Measurements from ENCODE around the gene NUDT21. TPM values are rescaled to one million over a fixed set of nuclear protein-coding genes. Genes with fewer than 3 reads are reported as not detected.
"Not testable (repeated sequence)": the region's sequence is repeated elsewhere in the genome, so short reads cannot be mapped to it uniquely, and the experiment has no call there.

The NUDT21 gene
- total RNA-seq (2014; rRNA removed; shearing (Covaris generic)) = 235 and 404 TPM in 2 replicates
- polyA plus RNA-seq (2015; cell fraction: cytosol; rRNA removed) = 114 and 137 TPM in 2 replicates
- 113 and 116 TPM in 2 replicates for polyA plus RNA-seq (2015; cell fraction: nucleus; rRNA removed)

DNA sequence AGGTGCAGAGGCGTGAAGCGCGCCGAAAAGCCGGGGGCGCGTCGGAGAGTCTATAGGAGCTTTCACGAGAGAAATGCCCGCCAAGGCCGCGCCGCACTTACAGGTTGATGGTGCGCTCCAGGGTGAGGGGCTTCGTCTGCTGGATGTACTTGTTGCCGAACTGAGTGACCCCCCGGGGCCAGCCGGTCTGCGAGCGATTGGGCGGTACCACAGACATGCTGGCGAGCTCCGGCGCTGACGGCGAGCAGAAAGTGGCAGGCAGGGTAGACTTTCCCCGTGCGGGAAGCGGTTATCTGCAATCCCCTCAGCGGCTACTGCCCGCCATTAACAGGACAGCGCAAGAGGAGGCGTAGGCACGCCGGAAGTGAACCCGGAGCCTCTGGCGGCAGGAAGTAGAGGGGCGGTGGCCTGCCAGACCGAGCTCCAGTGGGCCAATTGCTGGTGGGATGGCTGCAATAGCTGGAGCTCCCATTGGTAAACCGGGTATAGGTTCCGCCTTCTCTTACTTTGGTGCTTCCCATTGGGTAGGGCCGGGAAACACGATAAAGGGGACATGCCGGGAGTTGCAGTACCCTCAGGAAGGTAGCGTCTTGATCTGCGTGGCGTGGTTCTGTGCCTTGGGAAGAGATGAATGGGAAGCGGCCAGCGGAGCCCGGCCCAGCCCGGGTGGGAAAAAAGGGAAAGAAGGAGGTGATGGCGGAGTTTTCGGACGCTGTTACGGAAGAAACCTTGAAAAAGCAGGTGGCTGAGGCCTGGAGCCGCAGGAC, at the start of gene NUDT21, which contains the start of gene OGFOD1:
NUDT21 (minus strand) TSS at position 347 of the 767 bp plus-strand sequence; CDS start at position 217, 130 bp downstream.
OGFOD1 (plus strand) TSS at position 569 of the 767 bp plus-strand sequence; CDS start at position 628, 59 bp downstream.
- peak; percentile 99 for DNase-seq (ENCODE audit: low read depth)

DNA sequence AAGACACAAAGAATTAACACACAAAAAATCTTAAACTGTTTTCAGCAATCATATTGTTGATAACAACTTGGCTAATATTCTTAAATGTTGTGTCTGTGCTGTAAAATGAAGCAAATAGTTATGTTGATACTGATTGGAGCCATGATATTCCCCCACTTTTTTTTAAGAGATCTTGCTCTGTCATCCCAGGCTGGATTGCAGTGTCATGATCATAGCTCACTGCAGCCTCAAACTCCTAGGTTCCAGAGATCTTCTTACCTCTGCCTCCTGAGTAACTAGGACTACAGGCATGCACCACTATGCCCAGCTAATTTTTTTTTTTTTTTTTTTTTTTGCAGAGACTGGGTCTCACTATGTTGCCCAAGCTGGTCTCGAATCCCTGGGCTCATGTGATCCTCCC, 42.7 kb upstream of the NUDT21 start:
- DNase-seq (ENCODE audit: low read depth) = no peak

DNA sequence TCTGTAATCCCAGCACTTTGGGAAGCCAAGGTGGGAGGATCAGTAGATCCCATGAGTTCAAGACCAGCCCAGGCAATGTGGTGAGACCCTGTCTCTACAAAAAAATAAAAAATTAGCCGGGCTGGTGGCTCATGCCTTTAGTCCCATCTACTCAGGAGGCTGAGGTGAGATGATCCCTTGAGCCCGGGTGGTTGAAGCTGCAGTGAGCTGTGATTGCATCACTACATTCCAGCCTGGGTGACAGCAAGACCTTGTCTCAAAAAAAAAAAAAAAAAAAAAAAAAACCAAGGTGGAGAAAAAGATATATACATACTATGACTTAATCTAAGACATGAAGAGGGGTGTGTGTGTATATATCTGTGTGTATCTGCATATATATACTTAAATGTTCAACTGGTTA, 42.0 kb upstream of the NUDT21 start:
- no peak for DNase-seq (ENCODE audit: low read depth)

DNA sequence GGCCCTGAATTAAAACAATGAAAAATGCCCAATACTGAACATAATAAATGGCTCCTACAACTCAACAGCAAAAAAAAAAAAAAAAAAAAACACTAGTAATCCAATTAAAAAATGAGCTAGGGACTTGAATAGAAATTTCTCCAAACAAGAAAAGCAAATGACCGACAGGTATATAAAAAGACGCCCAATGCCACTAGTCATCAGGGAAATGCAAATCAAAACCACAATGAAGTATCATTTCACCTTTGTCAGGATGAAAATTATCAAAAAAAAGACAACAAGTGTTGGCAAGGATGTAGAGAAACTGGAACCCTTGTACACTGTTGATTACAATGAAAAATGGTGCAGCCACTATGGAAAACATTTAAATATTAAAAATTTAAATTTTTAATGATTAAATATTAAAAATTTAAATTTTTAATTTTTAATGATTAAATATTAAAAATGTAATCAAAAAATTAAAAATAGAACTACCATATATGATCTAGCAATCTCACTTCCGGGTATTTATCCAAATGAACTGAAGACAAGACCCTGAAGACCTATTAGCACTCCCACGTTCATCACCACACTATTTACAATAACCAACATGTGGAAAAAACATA, 40.6 kb upstream of the NUDT21 start:
- DNase-seq (ENCODE audit: low read depth) = no peak

DNA sequence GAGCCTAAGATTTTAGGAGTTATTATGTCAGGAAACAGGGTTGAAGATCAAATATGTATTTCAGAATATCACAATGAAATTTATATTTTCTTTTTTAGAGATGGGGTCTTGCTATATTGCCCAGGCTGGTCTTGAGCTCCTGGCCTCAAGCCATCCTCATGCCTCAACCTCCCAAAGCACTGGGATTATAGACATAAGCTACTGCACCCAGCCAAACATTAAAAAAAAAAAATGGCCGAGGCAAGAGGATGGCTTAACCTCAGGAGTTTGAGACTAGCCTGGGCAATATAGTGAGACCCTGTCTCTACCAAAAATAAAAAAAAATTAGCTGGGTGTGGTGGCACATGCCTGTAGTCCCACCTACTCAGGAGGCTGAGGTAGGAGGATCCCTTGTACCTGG, 37.7 kb upstream of the NUDT21 start:
- DNase-seq (ENCODE audit: low read depth) = not testable (repeated sequence)

DNA sequence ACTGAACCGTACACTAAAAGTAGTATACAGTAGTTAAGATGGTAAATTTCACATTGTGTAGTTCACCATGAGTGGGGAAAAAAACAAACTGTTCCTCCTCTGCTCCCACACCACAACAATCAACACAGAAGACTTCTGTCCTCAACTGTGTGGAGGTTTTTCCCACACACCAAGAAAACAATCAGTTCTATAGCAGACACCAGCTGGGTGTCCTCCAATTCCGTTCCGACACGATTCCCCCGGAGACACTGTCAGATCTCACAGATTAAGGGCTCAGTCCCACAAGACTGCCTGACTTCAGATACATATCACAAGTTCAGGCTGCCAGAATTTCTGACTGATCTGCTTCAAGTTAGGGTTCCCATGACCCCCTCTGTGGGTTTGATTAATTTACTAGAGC, 36.9 kb upstream of the NUDT21 start:
- DNase-seq (ENCODE audit: low read depth) = no peak

DNA sequence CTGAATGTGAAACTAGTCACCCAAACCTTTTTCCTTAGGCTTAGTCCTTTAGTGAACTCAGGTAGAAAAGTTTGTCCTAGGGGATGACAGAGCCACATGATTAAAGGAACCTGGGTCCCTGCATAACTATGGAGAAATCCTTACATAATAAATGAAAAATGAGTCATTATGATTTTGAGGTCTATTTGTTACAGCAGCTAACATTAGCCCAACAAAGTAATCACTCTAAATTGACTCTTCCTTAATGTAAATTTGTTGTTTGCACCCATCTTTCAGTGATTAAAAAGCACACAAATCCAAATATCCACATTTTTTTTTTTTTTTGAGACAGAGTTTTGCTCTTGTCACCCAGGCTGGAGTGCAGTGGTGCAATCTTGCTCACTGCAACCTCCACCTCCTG, 32.3 kb upstream of the NUDT21 start:
- no peak for DNase-seq (ENCODE audit: low read depth)

DNA sequence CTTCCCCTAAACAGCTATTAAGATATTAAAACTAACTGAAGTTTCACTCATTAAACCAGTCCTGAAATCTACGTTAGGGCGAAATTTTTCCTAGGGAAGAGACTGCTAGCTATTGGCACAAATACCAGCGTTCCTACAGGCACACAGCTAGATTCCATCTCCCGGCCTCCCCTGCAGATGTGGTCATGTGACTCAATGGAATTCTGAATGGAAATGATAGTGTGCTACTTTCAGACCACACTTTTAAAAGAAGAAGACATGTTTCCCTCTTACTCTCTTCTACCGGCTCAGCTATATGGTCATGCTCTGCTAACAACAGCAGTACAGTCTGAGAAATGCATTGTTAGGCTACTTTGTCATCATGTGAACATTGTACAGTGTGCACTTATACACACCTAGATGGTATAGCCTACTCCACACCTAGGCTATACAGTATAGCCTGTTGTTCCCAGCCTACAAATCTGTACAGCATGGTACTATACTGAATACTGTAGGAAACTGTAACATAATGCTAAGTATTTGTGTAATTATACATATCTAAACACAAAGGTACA, 31.6 kb upstream of the NUDT21 start:
- no peak for DNase-seq (ENCODE audit: low read depth)

DNA sequence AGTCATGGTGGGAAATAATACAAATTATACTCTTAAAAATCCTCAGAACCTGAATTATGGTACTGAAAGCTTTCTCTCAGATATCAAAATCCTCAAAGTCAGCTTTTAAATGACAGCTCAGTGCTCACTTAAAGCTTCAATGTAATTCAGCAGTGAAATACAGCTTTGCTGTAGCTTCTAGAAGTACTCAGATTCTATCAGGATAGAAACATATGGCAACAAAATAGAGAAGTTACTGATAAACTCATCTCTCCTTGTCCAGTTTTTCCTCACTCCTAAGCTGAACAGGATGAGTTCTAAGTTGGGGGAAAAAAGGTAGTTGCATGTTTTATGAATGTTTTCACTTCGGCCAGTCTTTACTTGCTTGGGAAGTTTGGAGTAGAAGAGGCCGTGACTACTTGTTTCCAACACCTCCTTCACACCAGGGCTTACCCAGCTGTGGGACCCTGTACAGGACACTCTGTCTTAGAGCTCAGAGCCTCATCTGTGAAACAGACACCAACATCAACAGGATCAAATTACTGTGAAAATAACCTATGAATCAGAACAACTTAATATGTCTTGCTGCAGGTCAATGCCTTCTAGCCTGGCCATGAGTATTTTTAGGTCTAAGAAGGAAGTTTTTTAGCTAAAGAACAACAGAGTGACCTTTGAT, 30.5 kb upstream of the NUDT21 start:
- peak; percentile 56 for DNase-seq (ENCODE audit: low read depth)

DNA sequence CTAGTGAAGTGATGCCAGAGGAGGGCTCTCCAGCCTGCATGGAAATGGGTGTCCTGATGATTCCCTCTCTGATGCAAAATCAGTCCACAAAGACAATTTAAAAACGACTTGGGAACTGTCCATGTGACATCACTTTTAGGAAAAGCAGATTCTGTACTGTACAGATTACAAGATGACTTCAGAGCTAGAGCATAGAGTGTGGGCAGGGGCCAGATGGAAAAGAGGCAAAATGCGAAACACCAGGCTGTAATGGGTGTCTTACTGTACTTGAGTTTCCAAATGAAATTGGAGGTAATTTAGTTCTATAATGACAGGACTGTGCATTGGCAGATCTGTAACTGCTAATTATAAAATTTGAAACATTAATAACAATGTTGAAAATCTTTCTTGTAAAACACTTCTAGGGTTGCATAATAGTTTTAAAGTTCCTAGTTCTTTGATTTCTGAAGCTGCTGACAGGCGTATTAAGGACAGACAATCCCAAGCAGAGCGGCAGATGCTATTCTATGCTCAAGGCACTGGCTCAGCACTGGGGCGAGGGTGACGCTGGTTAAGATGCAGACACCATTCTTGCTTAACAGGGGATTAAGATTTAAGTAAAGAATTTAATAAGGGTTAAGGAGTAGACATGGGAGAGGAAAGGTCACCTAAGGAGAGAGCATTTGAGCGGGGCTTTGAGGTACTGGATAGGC, 29.8 kb upstream of the NUDT21 start:
- DNase-seq (ENCODE audit: low read depth) = no peak

DNA sequence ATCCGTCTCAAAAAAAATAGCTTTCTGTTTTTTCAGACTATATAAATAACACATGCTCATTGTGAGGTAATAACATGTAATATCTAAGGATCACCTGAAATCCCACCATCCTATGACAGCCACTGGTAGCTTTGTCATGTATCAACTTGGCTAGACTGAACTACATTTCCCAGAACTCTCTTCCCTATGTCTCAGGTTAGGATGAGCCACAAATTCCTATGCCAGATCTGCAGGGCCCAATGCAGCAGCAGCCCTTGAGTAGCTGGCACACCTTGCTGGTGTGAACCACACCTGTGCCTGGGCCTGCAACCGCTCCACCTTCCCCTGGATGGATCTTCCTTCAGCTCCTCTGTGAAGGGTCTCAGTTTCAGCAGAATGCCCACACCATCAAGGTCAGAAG, 28.3 kb upstream of the NUDT21 start:
- no peak for DNase-seq (ENCODE audit: low read depth)

DNA sequence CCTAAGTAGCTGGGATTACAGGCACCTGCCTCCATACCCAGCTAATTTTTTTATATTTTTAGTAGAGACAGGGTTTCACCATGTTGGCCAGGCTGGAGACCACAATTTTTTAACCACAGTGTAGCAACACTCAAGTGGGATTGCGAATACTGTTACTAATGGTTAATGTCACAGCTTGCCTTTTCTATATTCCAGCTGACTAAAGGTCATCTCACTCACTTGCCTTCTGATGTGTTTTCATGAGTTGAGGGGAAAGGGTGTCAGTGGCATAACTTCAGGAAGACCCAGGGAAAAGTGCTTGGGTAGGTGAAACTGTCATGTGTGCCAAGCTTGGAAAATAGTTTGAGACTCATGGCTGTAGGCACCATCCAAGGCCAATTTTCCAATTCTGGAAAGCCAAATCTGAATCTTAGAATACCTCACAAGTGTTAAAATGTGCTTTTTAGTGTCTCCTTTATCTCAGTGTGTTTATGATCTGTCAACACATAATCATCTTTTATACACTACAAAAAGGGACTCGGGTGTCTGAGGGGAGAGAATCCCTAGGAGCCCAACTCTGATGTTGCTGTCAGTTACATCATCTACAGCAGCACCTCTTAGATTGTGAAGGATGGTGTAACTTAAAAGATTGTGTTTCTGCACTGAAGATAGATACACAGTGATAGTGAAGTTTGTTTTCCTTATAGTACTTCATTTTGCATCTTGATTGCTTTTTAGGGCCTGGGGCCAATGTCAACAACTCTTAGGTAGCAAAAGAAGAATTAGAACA, 27.3 kb upstream of the NUDT21 start:
- DNase-seq (ENCODE audit: low read depth) = no peak

DNA sequence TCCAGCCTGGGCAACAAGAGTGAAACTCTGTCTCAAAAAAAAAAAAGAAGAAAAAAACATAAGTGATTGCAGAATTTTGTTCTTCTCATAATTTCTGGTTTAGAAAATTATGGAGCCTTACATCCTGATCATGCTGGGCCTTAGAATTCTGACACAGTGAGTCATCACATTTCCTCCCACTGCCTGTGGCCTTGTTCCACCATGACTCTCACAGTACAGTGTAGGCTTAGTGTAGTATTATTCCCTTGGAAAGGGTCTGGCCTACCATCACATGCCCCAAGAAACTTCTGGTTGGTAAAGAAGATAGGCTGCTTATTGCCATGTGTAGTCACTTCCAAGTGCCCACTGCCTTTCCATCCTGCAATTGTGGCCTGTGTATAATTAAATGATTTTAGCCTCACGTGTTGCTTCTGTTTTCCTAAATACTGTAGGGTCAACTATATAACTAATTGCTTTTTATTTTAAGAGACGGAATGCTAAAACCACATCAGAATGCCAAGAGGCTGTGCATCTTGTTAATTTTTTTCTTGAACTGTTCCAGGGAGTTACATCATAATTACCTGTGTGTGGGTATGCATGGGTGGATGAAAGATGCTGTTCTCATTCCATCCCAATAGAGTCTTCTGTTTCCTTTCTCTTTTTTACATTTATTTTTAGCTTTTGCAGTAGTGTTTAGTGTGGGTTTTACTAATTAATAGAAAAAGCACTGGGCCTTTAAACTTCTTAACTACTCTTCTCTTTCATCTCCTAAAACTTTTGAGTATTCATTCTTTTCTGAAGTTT, 26.2 kb upstream of the NUDT21 start:
- DNase-seq (ENCODE audit: low read depth) = peak; percentile 91

DNA sequence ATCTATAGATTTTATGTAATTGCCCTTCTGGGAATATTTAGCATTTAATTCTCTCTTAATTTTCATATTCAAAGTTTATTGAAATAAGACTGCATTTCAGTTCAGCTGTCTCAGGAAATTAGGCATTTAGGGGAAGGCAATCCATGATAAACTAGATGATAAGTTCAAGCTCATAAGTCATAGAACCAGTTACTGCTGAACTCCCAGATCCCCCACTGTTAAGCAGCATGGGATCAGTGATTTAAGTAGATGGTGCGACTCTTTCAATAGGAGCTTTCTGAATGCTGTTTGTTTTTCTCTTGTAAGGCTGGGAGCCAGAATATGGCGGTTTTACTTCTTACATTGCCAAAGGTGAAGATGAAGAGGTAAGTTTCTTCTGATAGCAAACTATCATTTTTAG, 24.1 kb upstream of the NUDT21 start:
- DNase-seq (ENCODE audit: low read depth) = no peak

DNA sequence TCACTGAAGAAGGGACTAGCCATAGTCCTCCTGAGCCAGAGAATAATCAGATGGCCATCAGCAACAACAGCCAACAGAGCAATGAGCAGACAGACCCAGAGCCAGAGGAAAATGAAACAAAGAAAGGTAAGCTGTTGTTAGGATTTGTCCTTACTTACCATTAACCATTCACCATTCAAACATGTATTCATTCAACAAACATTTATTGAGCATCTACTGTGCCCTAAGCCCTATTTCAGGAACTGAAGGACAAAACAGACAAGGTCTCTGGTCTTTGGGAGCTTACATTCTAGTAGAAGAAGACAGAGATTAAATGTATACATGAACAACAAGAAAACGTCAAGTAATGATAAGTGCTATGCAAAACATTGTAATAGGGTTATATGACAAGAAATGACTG, 19.5 kb upstream of the NUDT21 start:
- DNase-seq (ENCODE audit: low read depth) = no peak

DNA sequence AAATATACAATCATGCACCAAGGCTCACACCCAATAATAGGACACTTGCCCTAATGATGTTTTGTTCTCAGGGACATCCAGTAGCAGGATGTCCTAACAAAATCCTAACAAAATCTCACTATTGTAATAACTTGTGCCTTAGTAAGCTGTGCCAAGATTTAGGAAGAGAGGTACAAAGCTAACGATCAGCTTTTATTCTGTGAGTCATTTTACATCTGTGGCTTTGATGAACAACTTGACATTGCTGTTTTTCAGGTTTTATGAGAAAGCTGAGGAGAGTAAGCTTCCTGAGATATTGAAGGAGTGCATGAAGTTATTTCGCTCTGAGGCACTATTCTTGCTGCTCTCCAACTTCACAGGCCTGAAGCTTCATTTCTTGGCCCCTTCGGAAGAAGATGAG, 19.1 kb upstream of the NUDT21 start:
- DNase-seq (ENCODE audit: low read depth) = no peak

DNA sequence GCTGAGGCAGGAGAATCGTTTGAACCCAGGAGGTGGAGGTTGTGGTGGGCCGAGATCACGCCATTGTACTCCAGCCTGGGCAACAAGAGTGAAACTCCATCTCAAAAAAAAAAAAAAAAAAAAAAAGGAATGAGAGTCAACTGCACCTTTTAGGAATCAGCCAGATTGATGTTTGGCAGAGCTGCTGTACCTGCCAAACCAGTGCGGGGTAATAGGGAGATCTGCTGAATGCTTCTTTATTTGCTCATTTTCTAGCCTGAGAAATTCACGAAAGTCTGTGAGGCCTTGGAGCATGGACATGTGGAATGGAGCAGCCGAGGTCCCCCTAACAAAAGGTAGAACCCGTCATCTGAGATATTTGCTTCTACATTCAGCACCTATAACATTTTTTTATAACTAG, 18.6 kb upstream of the NUDT21 start:
- no peak for DNase-seq (ENCODE audit: low read depth)

DNA sequence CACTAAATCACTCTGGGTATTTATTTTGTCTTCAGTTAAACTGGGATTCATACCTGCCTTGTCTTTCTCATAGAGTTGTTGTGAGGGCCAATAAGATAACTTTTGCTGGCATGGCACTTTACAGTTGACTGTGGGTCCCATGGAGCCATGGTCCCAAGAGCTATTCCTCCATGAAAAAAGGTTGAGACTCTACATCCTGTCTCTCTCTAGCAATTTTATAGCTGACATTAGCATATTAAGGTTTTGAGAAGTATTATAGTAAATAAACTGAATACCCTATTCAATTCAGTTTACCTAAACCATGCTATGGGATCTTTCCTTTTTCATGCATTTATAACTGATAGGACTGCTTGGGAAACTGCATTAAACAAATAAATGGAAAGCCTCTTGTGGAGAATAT, 17.7 kb upstream of the NUDT21 start:
- DNase-seq (ENCODE audit: low read depth) = no peak

DNA sequence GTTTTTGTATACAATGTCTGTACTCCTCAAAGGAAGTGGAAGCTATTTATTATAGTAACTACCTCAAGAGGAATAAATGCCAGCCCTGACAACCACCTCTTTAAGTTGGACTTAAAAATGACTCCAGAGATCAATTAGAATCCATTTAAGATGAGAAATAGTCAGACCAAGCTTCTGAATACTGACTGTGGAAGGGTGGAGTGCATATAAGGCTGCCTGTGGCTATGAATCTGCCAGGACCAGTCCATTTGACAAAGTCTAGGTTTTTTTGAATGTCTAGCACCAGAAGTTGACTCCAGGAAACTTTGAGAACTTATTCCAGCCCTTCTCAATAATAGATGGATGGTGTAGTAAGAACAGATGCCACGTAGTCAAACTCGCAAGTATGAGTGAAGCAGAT, 15.2 kb upstream of the NUDT21 start:
- no peak for DNase-seq (ENCODE audit: low read depth)

DNA sequence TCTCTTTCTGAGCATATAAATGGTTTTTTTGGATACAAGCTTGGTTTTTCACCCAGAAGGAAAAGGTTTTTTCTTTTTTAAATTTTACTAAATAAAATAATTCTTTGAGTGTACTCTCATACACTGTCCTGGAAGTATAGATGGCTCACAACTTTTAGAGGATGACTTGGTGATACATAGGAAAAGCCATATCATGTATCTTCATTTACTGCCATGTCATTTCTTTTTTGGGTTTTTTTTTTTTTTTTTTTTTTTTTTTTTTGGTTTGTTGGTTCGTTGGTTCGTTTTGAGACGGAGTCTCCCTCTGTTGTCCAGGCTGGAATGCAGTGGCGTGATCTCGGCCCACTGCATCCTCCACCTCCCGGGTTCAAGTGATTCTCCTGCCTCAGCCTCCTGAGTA, 12.0 kb upstream of the NUDT21 start:
- no peak for DNase-seq (ENCODE audit: low read depth)
